UCSD-AML1 (cell line): ENCODE data around the gene EHF.

Source experiments
- DNase-seq: peaks from one replicate; lab custom pipeline; 2025; ENCODE audit not compliant: unreplicated experiment; lab: John Stamatoyannopoulos, UW

EHF gene

GRCh38 chr11:34601609-34602008 lies 19.3 kb upstream of the EHF start:
- DNase-seq = no peak

GRCh38 chr11:34602245-34602644 lies 18.6 kb upstream of the EHF start:
- no peak for DNase-seq

GRCh38 chr11:34603129-34604001 lies 17.5 kb upstream of the EHF start:
- no peak for DNase-seq

- no peak for DNase-seq
Measured at GRCh38 chr11:34604145-34604544, 16.7 kb upstream of the EHF start.

- DNase-seq = no peak
Measured at GRCh38 chr11:34604911-34605310, 16.0 kb upstream of the EHF start.

- no peak for DNase-seq
Measured at GRCh38 chr11:34605481-34606325, 15.2 kb upstream of the EHF start.

GRCh38 chr11:34606326-34607120 lies 14.4 kb upstream of the EHF start:
- no peak for DNase-seq

GRCh38 chr11:34609187-34609751 lies 11.6 kb upstream of the EHF start:
- DNase-seq = no peak

- DNase-seq = no peak
Measured at GRCh38 chr11:34609850-34610249, 11.0 kb upstream of the EHF start.

GRCh38 chr11:34610324-34611041 lies 10.4 kb upstream of the EHF start:
- DNase-seq = no peak

- no peak for DNase-seq
Measured at GRCh38 chr11:34613015-34613414, 7.9 kb upstream of the EHF start.

- no peak for DNase-seq
Measured at GRCh38 chr11:34613552-34614056, 7.3 kb upstream of the EHF start.

GRCh38 chr11:34614344-34615104 lies 6.4 kb upstream of the EHF start:
- DNase-seq = no peak

GRCh38 chr11:34616086-34616485 lies 4.8 kb upstream of the EHF start:
- no peak for DNase-seq

GRCh38 chr11:34616830-34617504 lies 3.9 kb upstream of the EHF start:
- no peak for DNase-seq

- no peak for DNase-seq
Measured at GRCh38 chr11:34618406-34618805, 2.5 kb upstream of the EHF start.

- no peak for DNase-seq
Measured at GRCh38 chr11:34619062-34619516, 1.8 kb upstream of the EHF start.

GRCh38 chr11:34620202-34620601 lies 691 bp upstream of the EHF start:
- DNase-seq = no peak

- no peak for DNase-seq
Measured at GRCh38 chr11:34621876-34622275, 983 bp downstream of the EHF start.
